SK-N-SH treated with all-trans-retinoic acid at 6 μM for 48 hours (cell line): ENCODE data around the gene RNF126.

Source experiments
- ATAC-seq: fragments of 200-7000 bp; cut with Tn5 transposase; 3 replicates; pipeline ENCODE4 v1.9.1; 2020; ENCODE audit warnings: mild to moderate bottlenecking, moderate library complexity
- RARB ChIP-seq: fragments of 250-450 bp; sonication (Bioruptor Pico); IDR thresholded peaks from 2 replicates; pipeline ENCODE4 v1.8.0; 2021; ENCODE audit warnings: mild to moderate bottlenecking, moderate library complexity
- SNAI2 ChIP-seq: fragments of 250-450 bp; sonication (Bioruptor Pico); IDR thresholded peaks from 2 replicates; pipeline ENCODE4 v1.5.0; 2020; ENCODE audit warnings: mild to moderate bottlenecking, moderate library complexity
- TCF4 ChIP-seq: fragments of 250-450 bp; sonication (Bioruptor Pico); IDR thresholded peaks from 2 replicates; pipeline ENCODE4 v1.8.0; 2021; ENCODE audit warnings: mild to moderate bottlenecking, moderate library complexity, borderline replicate concordance
- TOX ChIP-seq: fragments of 250-450 bp; sonication (Bioruptor Pico); IDR thresholded peaks from 2 replicates; pipeline ENCODE4 v1.8.0; 2021; ENCODE audit warnings: mild to moderate bottlenecking, moderate library complexity, borderline replicate concordance
- ZC3H10 ChIP-seq: fragments of 250-450 bp; sonication (Bioruptor Pico); IDR thresholded peaks from 2 replicates; pipeline ENCODE4 v1.5.1; 2021; ENCODE audit warnings: mild to moderate bottlenecking, moderate library complexity
- ZNF70 ChIP-seq: fragments of 450-650 bp; formaldehyde crosslinking; IDR thresholded peaks from 2 replicates; pipeline ENCODE4 v1.5.0; 2020; ENCODE audit warnings: mild to moderate bottlenecking, moderate library complexity
- ZNF8 ChIP-seq: fragments of 450-650 bp; formaldehyde crosslinking; IDR thresholded peaks from 2 replicates; pipeline ENCODE4 v1.5.0; 2020; ENCODE audit warnings: mild to moderate bottlenecking, moderate library complexity
- TF ChIP-seq, protein P1 (sequence below): fragments of 250-450 bp; sonication (Bioruptor Pico); IDR thresholded peaks from 2 replicates; pipeline ENCODE4 v1.8.0; 2021; ENCODE audit warnings: low read depth, mild to moderate bottlenecking, moderate library complexity, borderline replicate concordance
- TF ChIP-seq, protein P2 (sequence below): fragments of 250-450 bp; sonication (Bioruptor Pico); IDR thresholded peaks from 2 replicates; pipeline ENCODE4 v1.5.0; 2020; ENCODE audit warnings: mild to moderate bottlenecking, moderate library complexity
- TF ChIP-seq, protein P3 (sequence below): fragments of 250-450 bp; sonication (Bioruptor Pico); IDR thresholded peaks from 2 replicates; pipeline ENCODE4 v1.5.1; 2021; ENCODE audit warnings: mild to moderate bottlenecking, moderate library complexity
- TF ChIP-seq, protein P4 (sequence below): fragments of 250-450 bp; sonication (Bioruptor Pico); IDR thresholded peaks from 2 replicates; pipeline ENCODE4 v1.5.1; 2020; ENCODE audit warnings: low read depth, mild to moderate bottlenecking, moderate library complexity
- TF ChIP-seq, protein P5 (sequence below): fragments of 250-450 bp; sonication (Bioruptor Pico); IDR thresholded peaks from 2 replicates; pipeline ENCODE4 v1.8.0; 2020; ENCODE audit warnings: mild to moderate bottlenecking, moderate library complexity, borderline replicate concordance

Gene RNF126

DNA sequence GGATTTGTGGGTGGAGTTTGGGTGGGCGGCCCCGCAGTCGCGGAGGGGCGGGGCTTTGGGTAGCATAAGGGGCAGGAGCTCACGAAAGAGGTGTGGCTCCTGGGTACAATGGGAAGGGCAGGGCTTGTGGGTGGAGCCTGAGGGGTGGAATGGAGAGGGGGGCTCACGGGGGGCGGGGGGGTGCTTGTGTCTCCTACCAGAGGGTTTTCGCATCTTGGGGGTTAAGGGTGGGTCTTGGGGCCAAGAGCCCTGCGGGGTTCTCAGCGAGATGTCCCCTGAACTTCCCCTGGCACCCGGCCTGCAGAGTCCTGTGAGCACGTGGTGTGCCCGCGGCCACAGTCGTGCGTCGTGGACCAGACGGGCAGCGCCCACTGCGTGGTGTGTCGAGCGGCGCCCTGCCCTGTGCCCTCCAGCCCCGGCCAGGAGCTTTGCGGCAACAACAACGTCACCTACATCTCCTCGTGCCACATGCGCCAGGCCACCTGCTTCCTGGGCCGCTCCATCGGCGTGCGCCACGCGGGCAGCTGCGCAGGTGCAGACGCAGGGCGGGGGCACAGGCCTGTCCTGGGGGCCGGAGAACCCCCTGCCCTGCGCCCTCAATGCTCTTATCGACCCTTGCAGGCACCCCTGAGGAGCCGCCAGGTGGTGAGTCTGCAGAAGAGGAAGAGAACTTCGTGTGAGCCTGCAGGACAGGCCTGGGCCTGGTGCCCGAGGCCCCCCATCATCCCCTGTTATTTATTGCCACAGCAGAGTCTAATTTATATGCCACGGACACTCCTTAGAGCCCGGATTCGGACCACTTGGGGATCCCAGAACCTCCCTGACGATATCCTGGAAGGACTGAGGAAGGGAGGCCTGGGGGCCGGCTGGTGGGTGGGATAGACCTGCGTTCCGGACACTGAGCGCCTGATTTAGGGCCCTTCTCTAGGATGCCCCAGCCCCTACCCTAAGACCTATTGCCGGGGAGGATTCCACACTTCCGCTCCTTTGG is 18.3 kb upstream of the RNF126 start (continued):
- TF ChIP-seq RARB (CRISPR knock-in tag): no peak
- TF ChIP-seq, protein P1, sequence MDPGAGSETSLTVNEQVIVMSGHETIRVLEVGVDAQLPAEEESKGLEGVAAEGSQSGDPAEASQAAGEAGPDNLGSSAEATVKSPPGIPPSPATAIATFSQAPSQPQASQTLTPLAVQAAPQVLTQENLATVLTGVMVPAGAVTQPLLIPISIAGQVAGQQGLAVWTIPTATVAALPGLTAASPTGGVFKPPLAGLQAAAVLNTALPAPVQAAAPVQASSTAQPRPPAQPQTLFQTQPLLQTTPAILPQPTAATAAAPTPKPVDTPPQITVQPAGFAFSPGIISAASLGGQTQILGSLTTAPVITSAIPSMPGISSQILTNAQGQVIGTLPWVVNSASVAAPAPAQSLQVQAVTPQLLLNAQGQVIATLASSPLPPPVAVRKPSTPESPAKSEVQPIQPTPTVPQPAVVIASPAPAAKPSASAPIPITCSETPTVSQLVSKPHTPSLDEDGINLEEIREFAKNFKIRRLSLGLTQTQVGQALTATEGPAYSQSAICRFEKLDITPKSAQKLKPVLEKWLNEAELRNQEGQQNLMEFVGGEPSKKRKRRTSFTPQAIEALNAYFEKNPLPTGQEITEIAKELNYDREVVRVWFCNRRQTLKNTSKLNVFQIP (CRISPR knock-in tag): no peak

DNA sequence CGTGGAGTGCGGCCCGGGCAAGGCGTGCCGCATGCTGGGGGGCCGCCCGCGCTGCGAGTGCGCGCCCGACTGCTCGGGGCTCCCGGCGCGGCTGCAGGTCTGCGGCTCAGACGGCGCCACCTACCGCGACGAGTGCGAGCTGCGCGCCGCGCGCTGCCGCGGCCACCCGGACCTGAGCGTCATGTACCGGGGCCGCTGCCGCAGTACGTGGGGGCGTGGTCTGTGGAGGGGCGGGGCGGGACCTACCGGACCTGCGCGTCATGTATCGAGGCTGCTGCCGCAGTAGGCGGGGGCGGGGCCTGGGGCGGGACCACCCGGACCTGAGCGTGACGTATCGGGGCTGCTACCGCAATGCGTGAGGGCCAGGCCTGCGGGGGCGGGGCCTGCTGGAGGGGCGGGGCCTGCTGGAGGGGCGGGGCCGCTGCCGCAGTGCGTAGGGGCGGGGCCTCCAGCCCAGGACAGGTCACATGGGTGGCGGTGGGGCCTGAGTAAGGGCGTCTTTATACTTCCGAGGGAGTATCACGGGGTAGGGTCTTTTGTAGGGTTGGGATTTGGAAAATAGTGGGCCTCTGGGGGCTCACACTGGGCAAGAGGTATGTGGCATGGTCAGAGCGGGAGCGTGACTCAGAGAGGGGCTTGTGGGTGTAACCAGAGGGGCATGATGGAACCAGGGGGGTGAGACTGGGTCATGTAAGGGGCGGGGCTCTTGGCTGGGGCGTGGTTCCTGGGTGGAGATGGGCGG is 17.4 kb upstream of the RNF126 start:
- peak; percentile 70 for ATAC-seq
- TF ChIP-seq, protein P2, sequence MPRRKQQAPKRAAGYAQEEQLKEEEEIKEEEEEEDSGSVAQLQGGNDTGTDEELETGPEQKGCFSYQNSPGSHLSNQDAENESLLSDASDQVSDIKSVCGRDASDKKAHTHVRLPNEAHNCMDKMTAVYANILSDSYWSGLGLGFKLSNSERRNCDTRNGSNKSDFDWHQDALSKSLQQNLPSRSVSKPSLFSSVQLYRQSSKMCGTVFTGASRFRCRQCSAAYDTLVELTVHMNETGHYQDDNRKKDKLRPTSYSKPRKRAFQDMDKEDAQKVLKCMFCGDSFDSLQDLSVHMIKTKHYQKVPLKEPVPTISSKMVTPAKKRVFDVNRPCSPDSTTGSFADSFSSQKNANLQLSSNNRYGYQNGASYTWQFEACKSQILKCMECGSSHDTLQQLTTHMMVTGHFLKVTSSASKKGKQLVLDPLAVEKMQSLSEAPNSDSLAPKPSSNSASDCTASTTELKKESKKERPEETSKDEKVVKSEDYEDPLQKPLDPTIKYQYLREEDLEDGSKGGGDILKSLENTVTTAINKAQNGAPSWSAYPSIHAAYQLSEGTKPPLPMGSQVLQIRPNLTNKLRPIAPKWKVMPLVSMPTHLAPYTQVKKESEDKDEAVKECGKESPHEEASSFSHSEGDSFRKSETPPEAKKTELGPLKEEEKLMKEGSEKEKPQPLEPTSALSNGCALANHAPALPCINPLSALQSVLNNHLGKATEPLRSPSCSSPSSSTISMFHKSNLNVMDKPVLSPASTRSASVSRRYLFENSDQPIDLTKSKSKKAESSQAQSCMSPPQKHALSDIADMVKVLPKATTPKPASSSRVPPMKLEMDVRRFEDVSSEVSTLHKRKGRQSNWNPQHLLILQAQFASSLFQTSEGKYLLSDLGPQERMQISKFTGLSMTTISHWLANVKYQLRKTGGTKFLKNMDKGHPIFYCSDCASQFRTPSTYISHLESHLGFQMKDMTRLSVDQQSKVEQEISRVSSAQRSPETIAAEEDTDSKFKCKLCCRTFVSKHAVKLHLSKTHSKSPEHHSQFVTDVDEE (CRISPR knock-in tag): no peak
- TF ChIP-seq, protein P3, sequence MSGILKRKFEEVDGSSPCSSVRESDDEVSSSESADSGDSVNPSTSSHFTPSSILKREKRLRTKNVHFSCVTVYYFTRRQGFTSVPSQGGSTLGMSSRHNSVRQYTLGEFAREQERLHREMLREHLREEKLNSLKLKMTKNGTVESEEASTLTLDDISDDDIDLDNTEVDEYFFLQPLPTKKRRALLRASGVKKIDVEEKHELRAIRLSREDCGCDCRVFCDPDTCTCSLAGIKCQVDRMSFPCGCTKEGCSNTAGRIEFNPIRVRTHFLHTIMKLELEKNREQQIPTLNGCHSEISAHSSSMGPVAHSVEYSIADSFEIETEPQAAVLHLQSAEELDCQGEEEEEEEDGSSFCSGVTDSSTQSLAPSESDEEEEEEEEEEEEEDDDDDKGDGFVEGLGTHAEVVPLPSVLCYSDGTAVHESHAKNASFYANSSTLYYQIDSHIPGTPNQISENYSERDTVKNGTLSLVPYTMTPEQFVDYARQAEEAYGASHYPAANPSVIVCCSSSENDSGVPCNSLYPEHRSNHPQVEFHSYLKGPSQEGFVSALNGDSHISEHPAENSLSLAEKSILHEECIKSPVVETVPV (CRISPR knock-in tag): no peak
- no peak for TF ChIP-seq ZNF8
- no peak for TF ChIP-seq RARB (CRISPR knock-in tag)
- TF ChIP-seq ZC3H10 (CRISPR knock-in tag): no peak
- no peak for TF ChIP-seq TOX (CRISPR knock-in tag)
- TF ChIP-seq ZNF70 (CRISPR knock-in tag): no peak
- TF ChIP-seq, protein P4, sequence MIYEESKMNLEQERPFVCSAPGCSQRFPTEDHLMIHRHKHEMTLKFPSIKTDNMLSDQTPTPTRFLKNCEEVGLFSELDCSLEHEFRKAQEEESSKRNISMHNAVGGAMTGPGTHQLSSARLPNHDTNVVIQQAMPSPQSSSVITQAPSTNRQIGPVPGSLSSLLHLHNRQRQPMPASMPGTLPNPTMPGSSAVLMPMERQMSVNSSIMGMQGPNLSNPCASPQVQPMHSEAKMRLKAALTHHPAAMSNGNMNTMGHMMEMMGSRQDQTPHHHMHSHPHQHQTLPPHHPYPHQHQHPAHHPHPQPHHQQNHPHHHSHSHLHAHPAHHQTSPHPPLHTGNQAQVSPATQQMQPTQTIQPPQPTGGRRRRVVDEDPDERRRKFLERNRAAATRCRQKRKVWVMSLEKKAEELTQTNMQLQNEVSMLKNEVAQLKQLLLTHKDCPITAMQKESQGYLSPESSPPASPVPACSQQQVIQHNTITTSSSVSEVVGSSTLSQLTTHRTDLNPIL (CRISPR knock-in tag): no peak
- TF ChIP-seq, protein P1 (CRISPR knock-in tag): no peak
- TF ChIP-seq TCF4: no peak
- no peak for TF ChIP-seq SNAI2

DNA sequence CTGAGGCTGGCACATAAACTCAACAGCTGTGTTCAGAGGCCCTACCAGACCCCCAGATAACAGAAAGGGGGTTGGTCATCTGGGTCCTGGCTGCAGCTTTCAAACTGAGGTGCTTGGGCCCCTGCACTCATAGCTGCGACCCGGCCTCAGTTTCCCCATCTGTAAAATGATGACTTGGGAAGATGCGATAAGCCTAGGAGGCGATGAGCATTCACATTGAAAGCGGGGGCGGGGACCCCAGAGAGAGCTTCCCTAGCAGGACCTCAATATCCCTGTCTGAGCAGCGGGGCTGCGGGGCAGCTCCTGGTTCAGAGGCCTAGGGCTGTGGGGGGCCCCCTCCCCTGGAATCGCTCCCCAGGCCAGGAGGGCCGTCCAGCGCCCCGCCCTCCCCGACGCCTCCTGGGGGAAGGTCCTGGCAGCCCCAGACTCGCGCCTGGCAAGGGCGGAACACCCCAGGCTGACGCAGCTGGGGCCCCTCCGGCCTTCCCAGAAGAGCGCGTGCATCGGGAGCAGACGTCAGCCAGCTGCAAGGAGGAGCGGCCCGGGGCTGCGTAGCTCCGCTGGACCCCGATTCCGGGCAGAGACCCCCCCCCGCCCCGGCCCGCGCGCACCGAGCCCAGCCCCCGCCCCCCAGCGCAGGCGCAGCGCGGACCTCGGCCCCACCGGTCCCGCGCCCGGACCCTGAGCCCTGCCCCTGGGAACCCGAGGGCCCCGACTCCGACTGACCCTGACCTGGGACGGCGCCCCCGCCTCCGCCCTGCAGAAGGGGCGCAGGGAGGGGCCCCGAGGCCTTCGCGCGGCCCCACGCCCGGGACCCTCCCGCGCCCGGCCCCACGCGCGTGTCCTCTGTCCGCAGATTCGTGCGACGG is 16.6 kb upstream of the RNF126 start:
- TF ChIP-seq, protein P5, sequence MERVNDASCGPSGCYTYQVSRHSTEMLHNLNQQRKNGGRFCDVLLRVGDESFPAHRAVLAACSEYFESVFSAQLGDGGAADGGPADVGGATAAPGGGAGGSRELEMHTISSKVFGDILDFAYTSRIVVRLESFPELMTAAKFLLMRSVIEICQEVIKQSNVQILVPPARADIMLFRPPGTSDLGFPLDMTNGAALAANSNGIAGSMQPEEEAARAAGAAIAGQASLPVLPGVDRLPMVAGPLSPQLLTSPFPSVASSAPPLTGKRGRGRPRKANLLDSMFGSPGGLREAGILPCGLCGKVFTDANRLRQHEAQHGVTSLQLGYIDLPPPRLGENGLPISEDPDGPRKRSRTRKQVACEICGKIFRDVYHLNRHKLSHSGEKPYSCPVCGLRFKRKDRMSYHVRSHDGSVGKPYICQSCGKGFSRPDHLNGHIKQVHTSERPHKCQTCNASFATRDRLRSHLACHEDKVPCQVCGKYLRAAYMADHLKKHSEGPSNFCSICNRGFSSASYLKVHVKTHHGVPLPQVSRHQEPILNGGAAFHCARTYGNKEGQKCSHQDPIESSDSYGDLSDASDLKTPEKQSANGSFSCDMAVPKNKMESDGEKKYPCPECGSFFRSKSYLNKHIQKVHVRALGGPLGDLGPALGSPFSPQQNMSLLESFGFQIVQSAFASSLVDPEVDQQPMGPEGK (CRISPR knock-in tag): peak; percentile 84; the same call in 1 of the 2 replicates
- TF ChIP-seq ZNF70 (CRISPR knock-in tag): no peak
- ATAC-seq: peak; percentile 14
